WTC11 (cell line): Measurements from ENCODE around the gene HNRNPAB. TPM values are rescaled to one million over a fixed set of nuclear protein-coding genes. Genes with fewer than 3 reads are reported as not detected.

Experiments
- ATAC-seq: fragments of 200-7000 bp; cut with Tn5 transposase; 2 replicates; pipeline ENCODE4 v1.10.0; 2021; ENCODE audit warnings: mild to moderate bottlenecking, moderate library complexity
- CTCF ChIA-PET: fragments of 300-600 bp; sonication (Branson Sonifier 250); formaldehyde crosslinking; loops from one replicate; lab custom pipeline; 2021; ENCODE audit warnings: antibody characterized with exemption; lab: Charles Lee
- POLR2A ChIA-PET: fragments of 350-600 bp; sonication (Branson Sonifier 250); formaldehyde crosslinking; loops from one replicate; lab custom pipeline; 2021; ENCODE audit warnings: antibody characterized with exemption; lab: Charles Lee
- DNase-seq: peaks from one replicate; pipeline ENCODE4 v3.0.0; 2021; ENCODE audit warnings: low spot score
- H3K27ac Mint-ChIP-seq: 2 replicates; pipeline ENCODE4 v1.8.0; 2021; ENCODE audit warnings: mixed read lengths
- H3K27me3 Mint-ChIP-seq: 2 replicates; pipeline ENCODE4 v1.8.0; 2021; ENCODE audit warnings: low read depth, mild to moderate bottlenecking, moderate library complexity, mixed read lengths
- H3K36me3 Mint-ChIP-seq: 2 replicates; pipeline ENCODE4 v1.8.0; 2021; ENCODE audit warnings: mixed read lengths
- H3K4me1 Mint-ChIP-seq: 2 replicates; pipeline ENCODE4 v1.8.0; 2022; ENCODE audit warnings: mixed read lengths
- H3K4me3 Mint-ChIP-seq: 2 replicates; pipeline ENCODE4 v1.8.0; 2021; ENCODE audit warnings: mild to moderate bottlenecking, moderate library complexity, mixed read lengths
- H3K9me3 Mint-ChIP-seq: 2 replicates; pipeline ENCODE4 v1.8.0; 2021; ENCODE audit warnings: mixed read lengths
- ARID4B ChIP-seq: sonication (generic); formaldehyde crosslinking; IDR thresholded peaks from 2 replicates; pipeline ENCODE4 v1.8.0; 2023; ENCODE audit warnings: missing genetic modification reagents, mild to moderate bottlenecking, borderline replicate concordance
- CTCF ChIP-seq: fragments of 200-600 bp; IDR thresholded peaks from 2 replicates; pipeline ENCODE4 v1.8.0; 2022; ENCODE audit warnings: antibody characterized with exemption
- E2F1 ChIP-seq: sonication (generic); formaldehyde crosslinking; IDR thresholded peaks from 2 replicates; pipeline ENCODE4 v1.8.0; 2022; ENCODE audit warnings: mild to moderate bottlenecking, missing genetic modification reagents
- JAZF1 ChIP-seq: fragments of 250-450 bp; sonication (Bioruptor Pico); IDR thresholded peaks from 2 replicates; pipeline ENCODE4 v1.9.0; 2021; ENCODE audit warnings: moderate library complexity, mild to moderate bottlenecking, inconsistent platforms
- MLX ChIP-seq: sonication (generic); formaldehyde crosslinking; IDR thresholded peaks from 2 replicates; pipeline ENCODE4 v1.8.1; 2023; ENCODE audit warnings: mild to moderate bottlenecking, missing genetic modification reagents, moderate library complexity
- MXD4 ChIP-seq: fragments of 250-450 bp; sonication (Bioruptor Pico); IDR thresholded peaks from 2 replicates; pipeline ENCODE4 v1.8.0; 2021; ENCODE audit warnings: mild to moderate bottlenecking, moderate library complexity, borderline replicate concordance
- NFE2L1 ChIP-seq: sonication (generic); formaldehyde crosslinking; IDR thresholded peaks from 2 replicates; pipeline ENCODE4 v1.8.1; 2023; ENCODE audit warnings: missing genetic modification reagents
- SP1 ChIP-seq: sonication (generic); formaldehyde crosslinking; conservative IDR thresholded peaks from 2 replicates; pipeline ENCODE4 v1.8.1; 2022; ENCODE audit warnings: missing genetic modification reagents
- TEAD4 ChIP-seq: sonication (generic); formaldehyde crosslinking; IDR thresholded peaks from 2 replicates; pipeline ENCODE4 v1.8.0; 2022; ENCODE audit warnings: mild to moderate bottlenecking, missing genetic modification reagents
- USF2 ChIP-seq: sonication (generic); formaldehyde crosslinking; IDR thresholded peaks from 2 replicates; pipeline ENCODE4 v1.8.1; 2023; ENCODE audit warnings: mild to moderate bottlenecking, missing genetic modification reagents, moderate library complexity
- ZBTB21 ChIP-seq: sonication (generic); formaldehyde crosslinking; IDR thresholded peaks from 2 replicates; pipeline ENCODE4 v1.8.1; 2023; ENCODE audit warnings: mild to moderate bottlenecking, missing genetic modification reagents, borderline replicate concordance
- ZNF138 ChIP-seq: sonication (generic); formaldehyde crosslinking; conservative IDR thresholded peaks from 2 replicates; pipeline ENCODE4 v1.8.1; 2022; ENCODE audit warnings: mild to moderate bottlenecking, moderate library complexity, missing genetic modification reagents
- ZNF416 ChIP-seq: fragments of 250-450 bp; sonication (Bioruptor Pico); IDR thresholded peaks from 2 replicates; pipeline ENCODE4 v1.9.0; 2021; ENCODE audit warnings: mild to moderate bottlenecking, inconsistent platforms
- ZNF512 ChIP-seq: sonication (generic); formaldehyde crosslinking; IDR thresholded peaks from 2 replicates; pipeline ENCODE4 v1.8.1; 2022; ENCODE audit warnings: missing genetic modification reagents, borderline replicate concordance
- ZNF532 ChIP-seq: fragments of 250-450 bp; sonication (Bioruptor Pico); IDR thresholded peaks from 2 replicates; pipeline ENCODE4 v1.9.0; 2021; ENCODE audit warnings: mild to moderate bottlenecking, borderline replicate concordance
- ZSCAN18 ChIP-seq: fragments of 250-450 bp; sonication (Bioruptor Pico); IDR thresholded peaks from 2 replicates; pipeline ENCODE4 v2.1.2; 2022; ENCODE audit warnings: mild to moderate bottlenecking, moderate library complexity
- total RNA-seq: library from RNA; stranded (reverse); gene quantifications from 3 replicates; pipeline ENCODE4 v1.2.3, GENCODE V29; 2021

HNRNPAB gene
- total RNA-seq, 1 experiment from 2014 or later: 457 TPM

GRCh38 chr5:178165581-178165980 is 38.8 kb upstream of the HNRNPAB start:
- H3K27ac Mint-ChIP-seq: no peak overlapping the region
- no peaks in the 10 kb centered on the region for H3K36me3 Mint-ChIP-seq
- no peaks in the 10 kb centered on the region for H3K9me3 Mint-ChIP-seq
- no peak for ATAC-seq
- peaks cover 20% of the 10 kb centered on the region for H3K27me3 Mint-ChIP-seq
- CTCF ChIA-PET: interaction anchor here (1.3 to 1.7 kb wide), 2 partner anchors 15 to 90 kb away, joined by 5 to 9 read pairs; no protein-coding TSS in a partner anchor
- peaks cover 25% of the 10 kb centered on the region for H3K4me1 Mint-ChIP-seq
- TF ChIP-seq ZBTB21 (CRISPR knock-in tag) (no peak), ZSCAN18 (CRISPR knock-in tag) (no peak), CTCF (no peak), ZNF138 (CRISPR knock-in tag) (no peak), ZNF532 (CRISPR knock-in tag) (no peak), NFE2L1 (CRISPR knock-in tag) (no peak), MXD4 (CRISPR knock-in tag) (no peak), E2F1 (CRISPR knock-in tag) (no peak), ARID4B (CRISPR knock-in tag) (no peak), ZNF512 (CRISPR knock-in tag) (no peak), USF2 (CRISPR knock-in tag) (no peak), MLX (CRISPR knock-in tag) (no peak), TEAD4 (no peak), JAZF1 (no peak), SP1 (CRISPR knock-in tag) (no peak), ZNF416 (CRISPR knock-in tag) (no peak)
- TF ChIP-seq, all 79 proteins: peak for 0
- no peak for DNase-seq
- H3K4me3 Mint-ChIP-seq: no peak overlapping the region
- POLR2A ChIA-PET: no interaction called here
